IMR-90 (cell line): ENCODE data around the gene IGFBP7. TPM values are rescaled to one million over a fixed set of nuclear protein-coding genes. Genes with fewer than 3 reads are reported as not detected.

Experiments used
- ATAC-seq: fragments of 200-7000 bp; cut with Tn5 transposase; 2 replicates; pipeline ENCODE4 v1.9.1; 2020; ENCODE audit warnings: low read depth, mild to moderate bottlenecking, moderate library complexity
- BruUV-seq: library from RNA; stranded (reverse); fragments of 400-500 nt; replicated peaks from 2 replicates; lab custom pipeline; 2021; lab: Mats Ljungman, UMichigan
- CTCF ChIA-PET: fragments of 300-600 bp; formaldehyde crosslinking; extraction: SDS; loops from one replicate; lab custom pipeline; 2021; ENCODE audit warnings: antibody characterized with exemption; lab: Yijun Ruan, JAX
- POLR2A ChIA-PET: fragments of 300-600 bp; sonication (Branson Sonifier 250); formaldehyde crosslinking; loops from one replicate; lab custom pipeline; 2022; ENCODE audit warnings: antibody characterized with exemption; ENCODE audit not compliant: unreplicated experiment; lab: Charles Lee
- DNase-seq: peaks from one replicate; pipeline ENCODE4 v3.0.0; 2013
- H2AFZ ChIP-seq: replicated peaks from 2 replicates; pipeline ENCODE3; 2013; ENCODE audit warnings: low read length, mild to moderate bottlenecking; ENCODE audit not compliant: poor library complexity
- H2AK5ac ChIP-seq: 2 replicates; pipeline ENCODE4 v1.6.1; 2013; ENCODE audit warnings: low read depth, low read length, inconsistent platforms
- H2AK9ac ChIP-seq: replicated peaks from 2 replicates; pipeline ENCODE3; 2013; ENCODE audit warnings: mild to moderate bottlenecking, low read depth, low read length, moderate library complexity; ENCODE audit not compliant: poor library complexity
- H2BK120ac ChIP-seq: 2 replicates; pipeline ENCODE4 v1.6.1; 2013; ENCODE audit warnings: low read depth, low read length, inconsistent platforms
- H2BK15ac ChIP-seq: 3 replicates; pipeline ENCODE4 v1.6.1; 2013; ENCODE audit warnings: low read depth, low read length, inconsistent platforms
- H2BK20ac ChIP-seq: 2 replicates; pipeline ENCODE4 v1.6.1; 2013; ENCODE audit warnings: low read depth, mild to moderate bottlenecking, inconsistent platforms, low read length, moderate library complexity
- H2BK5ac ChIP-seq: 2 replicates; pipeline ENCODE4 v1.6.1; 2013; ENCODE audit warnings: mild to moderate bottlenecking, low read depth, low read length, inconsistent platforms; ENCODE audit not compliant: poor library complexity, severe bottlenecking
- H3K14ac ChIP-seq: replicated peaks from 2 replicates; pipeline ENCODE4 v1.6.1; 2013; ENCODE audit warnings: low read depth, low read length, inconsistent platforms
- H3K18ac ChIP-seq: 2 replicates; pipeline ENCODE4 v1.6.1; 2013; ENCODE audit warnings: low read depth, low read length, control low read depth
- H3K23ac ChIP-seq: 2 replicates; pipeline ENCODE4 v1.6.1; 2013; ENCODE audit warnings: low read depth, low read length, inconsistent platforms
- H3K27ac ChIP-seq: 2 replicates; pipeline ENCODE4 v1.5.1; 2013; ENCODE audit warnings: mild to moderate bottlenecking, control low read depth, low read length; ENCODE audit not compliant: insufficient read depth
- H3K27me3 ChIP-seq: 2 replicates; pipeline ENCODE4 v1.6.1; 2013; ENCODE audit warnings: low read length; ENCODE audit not compliant: control insufficient read depth, insufficient read depth
- H3K36me3 ChIP-seq: 2 replicates; pipeline ENCODE4 v1.6.1; 2013; ENCODE audit warnings: low read length, mixed read lengths; ENCODE audit not compliant: control insufficient read depth, insufficient read depth
- H3K4ac ChIP-seq: 2 replicates; pipeline ENCODE4 v1.6.1; 2013; ENCODE audit warnings: low read depth, low read length, inconsistent platforms
- H3K4me1 ChIP-seq: 2 replicates; pipeline ENCODE4 v1.6.1; 2013; ENCODE audit warnings: low read length, mixed read lengths; ENCODE audit not compliant: control insufficient read depth, insufficient read depth
- H3K4me2 ChIP-seq: 2 replicates; pipeline ENCODE4 v1.6.1; 2013; ENCODE audit warnings: low read depth, mild to moderate bottlenecking, control low read depth, low read length, moderate library complexity
- H3K4me3 ChIP-seq: 2 replicates; pipeline ENCODE4 v1.5.1; 2013; ENCODE audit warnings: low read depth, mild to moderate bottlenecking, control low read depth, low read length, moderate library complexity; ENCODE audit not compliant: insufficient read depth
- H3K56ac ChIP-seq: 2 replicates; pipeline ENCODE4 v1.6.1; 2013; ENCODE audit warnings: low read length, inconsistent platforms; ENCODE audit not compliant: insufficient read depth; ENCODE audit errors: extremely low read depth
- H3K79me1 ChIP-seq, 2 experiments: 2 replicates each; pipeline ENCODE4 v1.6.1; 2013; ENCODE audit warnings: low read length in 2 of 2, inconsistent platforms in 1 of 2, low read depth in 1 of 2
- H3K9ac ChIP-seq: 2 replicates; pipeline ENCODE4 v1.6.1; 2013; ENCODE audit warnings: low read depth, low read length, control low read depth
- H3K9me1 ChIP-seq: 2 replicates; pipeline ENCODE4 v1.6.1; 2013; ENCODE audit warnings: low read length, inconsistent platforms; ENCODE audit not compliant: insufficient read depth
- H3K9me3 ChIP-seq: 2 replicates; pipeline ENCODE4 v1.6.1; 2013; ENCODE audit warnings: low read length; ENCODE audit not compliant: control insufficient read depth, insufficient read depth
- H4K20me1 ChIP-seq: 2 replicates; pipeline ENCODE4 v1.6.1; 2013; ENCODE audit warnings: low read length, inconsistent platforms; ENCODE audit not compliant: insufficient read depth
- H4K5ac ChIP-seq: 2 replicates; pipeline ENCODE4 v1.6.1; 2013; ENCODE audit warnings: mild to moderate bottlenecking, low read depth, low read length, control low read depth
- H4K8ac ChIP-seq, 2 experiments: 2 replicates each; pipeline ENCODE4 v1.6.1; 2013; ENCODE audit warnings: low read depth in 2 of 2, low read length in 2 of 2, control low read depth in 1 of 2, inconsistent platforms in 1 of 2
- H4K91ac ChIP-seq: 2 replicates; pipeline ENCODE4 v1.6.1; 2013; ENCODE audit warnings: low read depth, low read length, inconsistent platforms; ENCODE audit not compliant: insufficient read depth
- CEBPB ChIP-seq: IDR thresholded peaks from 2 replicates; pipeline ENCODE4 v1.6.1; 2012; ENCODE audit warnings: low read depth, low read length, improper control_type of control experiment
- MAZ ChIP-seq: IDR thresholded peaks from 2 replicates; pipeline ENCODE4 v1.6.1; 2012; ENCODE audit warnings: low read depth, mild to moderate bottlenecking, low read length, improper control_type of control experiment, moderate library complexity, borderline replicate concordance
- dilution Hi-C: fragments of 300-500 bp; cut with HindIII; formaldehyde crosslinking; loops from one replicate; pipeline ENCODE4 v1.14.3; 2018; ENCODE audit warnings: low sequenced_read_pairs; ENCODE audit not compliant: unreplicated experiment
- in situ Hi-C: fragments of 300-500 bp; cut with MboI; formaldehyde crosslinking; loops from 3 replicates; pipeline ENCODE4 v1.14.3; 2019; ENCODE audit warnings: low sequenced_read_pairs, inconsistent platforms, mixed read lengths
- intact Hi-C: fragments of 100-400 bp; cut with micrococcal nuclease; formaldehyde crosslinking; loops from 2 replicates; pipeline ENCODE4 v1.10.0; 2022
- polyA plus RNA-seq, 3 experiments: library from polyadenylated mRNA; depleted of rRNA; stranded (reverse); fragments of >200 nt; gene quantifications; 2 replicates each; pipeline ENCODE4 v1.2.3, GENCODE V29; 2012; ENCODE audit warnings: low replicate concordance in 1 of 3
- total RNA-seq: library from RNA; depleted of rRNA; stranded (reverse); fragments of >200 nt; gene quantifications from 2 replicates; pipeline ENCODE4 v1.2.3, GENCODE V29; 2012

The IGFBP7 gene
- total and polyA plus RNA-seq, 2 of the 4 experiments (the other 2 are of a cell fraction), result 33.2 to 267 TPM

GRCh38 chr4:57098941-57099340, 11.2 kb downstream of the IGFBP7 start:
- no TSS peak for BruUV-seq
- Histone ChIP-seq H3K4me2 (peak overlapping the region; percentile 48), H3K56ac (peak overlapping the region; percentile 13; the same call in 1 of the 2 replicates), H3K9me3 (no peaks in the 10 kb centered on the region), H2BK20ac (peak overlapping the region; percentile 8; the same call in 1 of the 2 replicates), H3K36me3 (no peaks in the 10 kb centered on the region; the same call in 1 of the 2 replicates), H2BK15ac (no peak overlapping the region), H4K20me1 (peaks cover 21% of the 10 kb centered on the region; the same call in 1 of the 2 replicates), H3K79me1 (peaks cover 25 to 80% of the 10 kb centered on the region in 2 experiments), H4K8ac (peak overlapping the region in 1 of 2 experiments; percentile 47; a peak in 2 of 4 replicates), H3K14ac (peak overlapping the region; percentile 71; the same call in 1 of the 2 replicates), H3K9me1 (peaks cover 26% of the 10 kb centered on the region), H3K23ac (no peak overlapping the region), H3K27ac (peak overlapping the region; percentile 85; the same call in 1 of the 2 replicates), H3K27me3 (no peaks in the 10 kb centered on the region), H3K4ac (peak overlapping the region; percentile 68; the same call in 1 of the 2 replicates), H2BK120ac (peak overlapping the region; percentile 69; the same call in 1 of the 2 replicates), H4K5ac (no peak overlapping the region), H2AFZ (no peak overlapping the region), H2AK9ac (no peak overlapping the region), H2BK5ac (peak overlapping the region; percentile 32), H4K91ac (0 out of 2 replicates have a peak overlapping the region, but pooled peaks have one; percentile 27), H3K4me1 (peaks cover 37% of the 10 kb centered on the region), H3K18ac (peak overlapping the region; percentile 74; the same call in 1 of the 2 replicates), H3K9ac (peak overlapping the region; percentile 39; the same call in 1 of the 2 replicates), H3K4me3 (no peak overlapping the region), H2AK5ac (no peak overlapping the region)
- peak; percentile 10 for ATAC-seq
- CTCF ChIA-PET, result interaction anchor here (0.6 to 1.7 kb wide), 2 partner anchors 31 to 65 kb away, joined by 3 to 6 read pairs; no protein-coding TSS in a partner anchor
- dilution Hi-C loops (no loop called here), intact Hi-C loops (no loop called here), in situ Hi-C loops (no loop called here)
- DNase-seq, result peak; percentile 91
- POLR2A ChIA-PET, result no interaction called here
- TF ChIP-seq CEBPB (peak; percentile 49), MAZ (no peak)
